GM23338 (cell line): ENCODE data around the gene JARID2. TPM values are rescaled to one million over a fixed set of nuclear protein-coding genes. Genes with fewer than 3 reads are reported as not detected.

Experiments used
- ATAC-seq: fragments of 200-7000 bp; cut with Tn5 transposase; 3 replicates; pipeline ENCODE4 v1.9.1; 2020
- DNase-seq: peaks from one replicate; pipeline ENCODE4 v3.0.0-alpha.2; 2015; ENCODE audit warnings: low spot score
- H2AFZ ChIP-seq: fragments of 200-600 bp; sonication (generic); 2 replicates; pipeline ENCODE4 v1.8.0; 2016; ENCODE audit warnings: antibody characterized with exemption, mild to moderate bottlenecking, moderate library complexity
- H3F3A ChIP-seq: fragments of 200-600 bp; sonication (generic); replicated peaks from 2 replicates; pipeline ENCODE4 v1.8.0; 2017; ENCODE audit warnings: antibody characterized with exemption, mixed run types, low read depth
- H3K27ac ChIP-seq: fragments of 200-600 bp; sonication (generic); 2 replicates; pipeline ENCODE4 v1.6.1; 2016; ENCODE audit warnings: low read depth
- H3K27me3 ChIP-seq: fragments of 200-600 bp; sonication (generic); 2 replicates; pipeline ENCODE4 v1.8.0; 2016; ENCODE audit warnings: mild to moderate bottlenecking, mixed run types, moderate library complexity; ENCODE audit not compliant: insufficient read depth
- H3K36me3 ChIP-seq: fragments of 200-600 bp; sonication (generic); 2 replicates; pipeline ENCODE4 v1.8.0; 2016; ENCODE audit warnings: mild to moderate bottlenecking; ENCODE audit not compliant: insufficient read depth
- H3K4me1 ChIP-seq: fragments of 200-600 bp; sonication (generic); 2 replicates; pipeline ENCODE4 v1.8.0; 2016; ENCODE audit warnings: mild to moderate bottlenecking, moderate library complexity; ENCODE audit not compliant: insufficient read depth
- H3K4me2 ChIP-seq: fragments of 200-600 bp; sonication (generic); 2 replicates; pipeline ENCODE4 v1.7.1; 2017; ENCODE audit warnings: mixed run types
- H3K4me3 ChIP-seq: fragments of 200-600 bp; sonication (generic); 2 replicates; pipeline ENCODE4 v1.6.1; 2016; ENCODE audit warnings: mixed run types
- H3K79me2 ChIP-seq: fragments of 200-600 bp; sonication (generic); replicated peaks from 2 replicates; pipeline ENCODE4 v1.8.0; 2017; ENCODE audit warnings: mild to moderate bottlenecking; ENCODE audit not compliant: insufficient read depth
- H3K9me2 ChIP-seq: fragments of 200-600 bp; sonication (generic); 2 replicates; pipeline ENCODE4 v1.8.0; 2017; ENCODE audit not compliant: insufficient read depth
- H4K20me1 ChIP-seq: fragments of 200-600 bp; sonication (generic); replicated peaks from 2 replicates; pipeline ENCODE4 v1.8.0; 2017; ENCODE audit warnings: mild to moderate bottlenecking; ENCODE audit not compliant: insufficient read depth
- H3K27ac Mint-ChIP-seq: 2 replicates; pipeline ENCODE4 v1.8.0; 2020; ENCODE audit warnings: inconsistent platforms, mild to moderate bottlenecking, moderate library complexity, mixed read lengths
- H3K27me3 Mint-ChIP-seq: 3 replicates; pipeline ENCODE4 v1.8.0; 2022; ENCODE audit warnings: low read depth, mild to moderate bottlenecking, moderate library complexity, mixed read lengths, inconsistent platforms; ENCODE audit not compliant: insufficient read depth, poor library complexity
- H3K36me3 Mint-ChIP-seq: 3 replicates; pipeline ENCODE4 v1.8.0; 2021; ENCODE audit warnings: low read depth, mild to moderate bottlenecking, inconsistent platforms, moderate library complexity, mixed read lengths
- H3K4me1 Mint-ChIP-seq: 3 replicates; pipeline ENCODE4 v1.8.0; 2020; ENCODE audit warnings: mild to moderate bottlenecking, inconsistent platforms, mixed read lengths
- H3K4me3 Mint-ChIP-seq: 3 replicates; pipeline ENCODE4 v1.8.0; 2021; ENCODE audit warnings: moderate library complexity, mild to moderate bottlenecking, inconsistent platforms, mixed read lengths
- H3K9me3 Mint-ChIP-seq: 3 replicates; pipeline ENCODE4 v1.8.0; 2020; ENCODE audit warnings: moderate library complexity, mild to moderate bottlenecking, inconsistent platforms, mixed read lengths
- CREB1 ChIP-seq: fragments of 250-450 bp; sonication (Bioruptor Pico); IDR thresholded peaks from 2 replicates; pipeline ENCODE4 v1.5.0; 2020; ENCODE audit warnings: low read depth, mild to moderate bottlenecking, moderate library complexity
- ETS1 ChIP-seq: IDR thresholded peaks from 2 replicates; pipeline ENCODE4 v1.6.1; 2016; ENCODE audit warnings: antibody characterized with exemption
- JUNB ChIP-seq: IDR thresholded peaks from one replicate; pipeline ENCODE4 v1.6.1; 2016; ENCODE audit warnings: antibody characterized with exemption; ENCODE audit not compliant: unreplicated experiment
- POLR2AphosphoS5 ChIP-seq: IDR thresholded peaks from 2 replicates; pipeline ENCODE4 v1.6.1; 2016; ENCODE audit warnings: antibody characterized with exemption, low read depth
- ZNF331 ChIP-seq: fragments of 250-450 bp; sonication (Bioruptor Pico); IDR thresholded peaks from 2 replicates; pipeline ENCODE4 v1.5.0; 2020; ENCODE audit warnings: low read depth, mild to moderate bottlenecking, moderate library complexity
- ZNF462 ChIP-seq: fragments of 250-450 bp; sonication (Bioruptor Pico); IDR thresholded peaks from 2 replicates; pipeline ENCODE4 v1.5.0; 2020; ENCODE audit warnings: mild to moderate bottlenecking, moderate library complexity
- polyA plus RNA-seq: library from polyadenylated mRNA; unstranded; fragments of >200 nt; fragmentation: Nextera tagmentation; extraction: Ambion mirVana; gene quantifications from 2 replicates; pipeline ENCODE4 v1.2.1, GENCODE V29; 2016
- total RNA-seq: library from RNA; depleted of rRNA; stranded (reverse); fragments of >200 nt; shearing (Covaris generic); gene quantifications from 2 replicates; pipeline ENCODE4 v1.2.3, GENCODE V29; 2014
- TF ChIP-seq, protein P1 (sequence below), 2 experiments: fragments of 200-600 bp in 1 of 2; sonication (generic) in 1 of 2; conservative IDR thresholded peaks; 2 replicates each; pipeline versions ENCODE4 v1.5.1 to v1.6.1; 2016 to 2017; ENCODE audit warnings: antibody characterized with exemption in 2 of 2, low read depth in 2 of 2, mild to moderate bottlenecking in 2 of 2, moderate library complexity in 1 of 2
- TF ChIP-seq, protein P2 (sequence below): IDR thresholded peaks from one replicate; pipeline ENCODE4 v1.6.1; 2018; ENCODE audit warnings: antibody characterized with exemption; ENCODE audit not compliant: unreplicated experiment

The JARID2 gene
- total and polyA plus RNA-seq, 2 experiments from 2014 or later, result 92.8 to 196 TPM

- H2AFZ ChIP-seq, result no peak overlapping the region
- H3K27me3 Mint-ChIP-seq, result peaks cover 7% of the 10 kb centered on the region
- peak overlapping the region; percentile 50 for H3K4me2 ChIP-seq
- H4K20me1 ChIP-seq, result peaks cover 98% of the 10 kb centered on the region
- H3K4me3 ChIP-seq, result 0 out of 2 replicates have a peak overlapping the region, but pooled peaks have one; percentile 7
- peaks cover 100% of the 10 kb centered on the region for H3K79me2 ChIP-seq
- H3K27ac ChIP-seq, result no peak overlapping the region
- peaks cover 3% of the 10 kb centered on the region; the same call in 1 of the 3 replicates for H3K36me3 Mint-ChIP-seq
- peak; percentile 3; the same call in 1 of the 3 replicates for ATAC-seq
- peaks cover 97% of the 10 kb centered on the region for H3K4me1 ChIP-seq
- H3K4me1 Mint-ChIP-seq, result peaks cover 8% of the 10 kb centered on the region
- H3K36me3 ChIP-seq, result no peaks in the 10 kb centered on the region
- no peak for DNase-seq
- H3K4me3 Mint-ChIP-seq, result 0 out of 3 replicates have a peak overlapping the region, but pooled peaks have one; percentile 3
- TF ChIP-seq, protein P1, sequence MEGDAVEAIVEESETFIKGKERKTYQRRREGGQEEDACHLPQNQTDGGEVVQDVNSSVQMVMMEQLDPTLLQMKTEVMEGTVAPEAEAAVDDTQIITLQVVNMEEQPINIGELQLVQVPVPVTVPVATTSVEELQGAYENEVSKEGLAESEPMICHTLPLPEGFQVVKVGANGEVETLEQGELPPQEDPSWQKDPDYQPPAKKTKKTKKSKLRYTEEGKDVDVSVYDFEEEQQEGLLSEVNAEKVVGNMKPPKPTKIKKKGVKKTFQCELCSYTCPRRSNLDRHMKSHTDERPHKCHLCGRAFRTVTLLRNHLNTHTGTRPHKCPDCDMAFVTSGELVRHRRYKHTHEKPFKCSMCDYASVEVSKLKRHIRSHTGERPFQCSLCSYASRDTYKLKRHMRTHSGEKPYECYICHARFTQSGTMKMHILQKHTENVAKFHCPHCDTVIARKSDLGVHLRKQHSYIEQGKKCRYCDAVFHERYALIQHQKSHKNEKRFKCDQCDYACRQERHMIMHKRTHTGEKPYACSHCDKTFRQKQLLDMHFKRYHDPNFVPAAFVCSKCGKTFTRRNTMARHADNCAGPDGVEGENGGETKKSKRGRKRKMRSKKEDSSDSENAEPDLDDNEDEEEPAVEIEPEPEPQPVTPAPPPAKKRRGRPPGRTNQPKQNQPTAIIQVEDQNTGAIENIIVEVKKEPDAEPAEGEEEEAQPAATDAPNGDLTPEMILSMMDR (conservative IDR thresholded peaks at IDR 0.05; ENCODE audit: low read depth in 2 of 2), result 0 out of 4 replicates have a peak, but pooled peaks of 1 of the 2 experiments have one; percentile 9
- TF ChIP-seq ZNF331 (CRISPR knock-in tag) (no peak), JUNB (no peak), CREB1 (no peak), ZNF462 (no peak), POLR2AphosphoS5 (peak; percentile 21; the same call in 1 of the 2 replicates), ETS1 (0 out of 2 replicates have a peak, but pooled peaks have one; percentile 16)
- TF ChIP-seq, protein P2, sequence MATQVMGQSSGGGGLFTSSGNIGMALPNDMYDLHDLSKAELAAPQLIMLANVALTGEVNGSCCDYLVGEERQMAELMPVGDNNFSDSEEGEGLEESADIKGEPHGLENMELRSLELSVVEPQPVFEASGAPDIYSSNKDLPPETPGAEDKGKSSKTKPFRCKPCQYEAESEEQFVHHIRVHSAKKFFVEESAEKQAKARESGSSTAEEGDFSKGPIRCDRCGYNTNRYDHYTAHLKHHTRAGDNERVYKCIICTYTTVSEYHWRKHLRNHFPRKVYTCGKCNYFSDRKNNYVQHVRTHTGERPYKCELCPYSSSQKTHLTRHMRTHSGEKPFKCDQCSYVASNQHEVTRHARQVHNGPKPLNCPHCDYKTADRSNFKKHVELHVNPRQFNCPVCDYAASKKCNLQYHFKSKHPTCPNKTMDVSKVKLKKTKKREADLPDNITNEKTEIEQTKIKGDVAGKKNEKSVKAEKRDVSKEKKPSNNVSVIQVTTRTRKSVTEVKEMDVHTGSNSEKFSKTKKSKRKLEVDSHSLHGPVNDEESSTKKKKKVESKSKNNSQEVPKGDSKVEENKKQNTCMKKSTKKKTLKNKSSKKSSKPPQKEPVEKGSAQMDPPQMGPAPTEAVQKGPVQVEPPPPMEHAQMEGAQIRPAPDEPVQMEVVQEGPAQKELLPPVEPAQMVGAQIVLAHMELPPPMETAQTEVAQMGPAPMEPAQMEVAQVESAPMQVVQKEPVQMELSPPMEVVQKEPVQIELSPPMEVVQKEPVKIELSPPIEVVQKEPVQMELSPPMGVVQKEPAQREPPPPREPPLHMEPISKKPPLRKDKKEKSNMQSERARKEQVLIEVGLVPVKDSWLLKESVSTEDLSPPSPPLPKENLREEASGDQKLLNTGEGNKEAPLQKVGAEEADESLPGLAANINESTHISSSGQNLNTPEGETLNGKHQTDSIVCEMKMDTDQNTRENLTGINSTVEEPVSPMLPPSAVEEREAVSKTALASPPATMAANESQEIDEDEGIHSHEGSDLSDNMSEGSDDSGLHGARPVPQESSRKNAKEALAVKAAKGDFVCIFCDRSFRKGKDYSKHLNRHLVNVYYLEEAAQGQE, result no peak
- H3K27me3 ChIP-seq, result no peaks in the 10 kb centered on the region
- peaks cover 25% of the 10 kb centered on the region for H3F3A ChIP-seq
- H3K9me3 Mint-ChIP-seq, result no peaks in the 10 kb centered on the region
- H3K9me2 ChIP-seq, result no peaks in the 10 kb centered on the region
- peak overlapping the region; percentile 17 for H3K27ac Mint-ChIP-seq
Observed at GRCh38 chr6:15364401-15365037, 118.7 kb downstream of the JARID2 start.
